SK-N-MC (cell line): ENCODE results near the gene CPT1B.

Experiments used
- EZH2 ChIP-seq: fragments of 200-600 bp; sonication (generic); IDR thresholded peaks from one replicate; pipeline ENCODE4 v1.6.1; 2017; ENCODE audit warnings: antibody characterized with exemption
- FOXP2 ChIP-seq: optimal IDR thresholded peaks from 2 replicates; pipeline ENCODE3; 2011; ENCODE audit warnings: mild to moderate bottlenecking, moderate library complexity; ENCODE audit not compliant: insufficient read depth; ENCODE audit errors: extremely low read length, control extremely low read depth
- POLR2AphosphoS5 ChIP-seq: IDR thresholded peaks from 2 replicates; pipeline ENCODE4 v1.6.1; 2012; ENCODE audit warnings: mild to moderate bottlenecking, low read depth, low read length, borderline replicate concordance

DNA sequence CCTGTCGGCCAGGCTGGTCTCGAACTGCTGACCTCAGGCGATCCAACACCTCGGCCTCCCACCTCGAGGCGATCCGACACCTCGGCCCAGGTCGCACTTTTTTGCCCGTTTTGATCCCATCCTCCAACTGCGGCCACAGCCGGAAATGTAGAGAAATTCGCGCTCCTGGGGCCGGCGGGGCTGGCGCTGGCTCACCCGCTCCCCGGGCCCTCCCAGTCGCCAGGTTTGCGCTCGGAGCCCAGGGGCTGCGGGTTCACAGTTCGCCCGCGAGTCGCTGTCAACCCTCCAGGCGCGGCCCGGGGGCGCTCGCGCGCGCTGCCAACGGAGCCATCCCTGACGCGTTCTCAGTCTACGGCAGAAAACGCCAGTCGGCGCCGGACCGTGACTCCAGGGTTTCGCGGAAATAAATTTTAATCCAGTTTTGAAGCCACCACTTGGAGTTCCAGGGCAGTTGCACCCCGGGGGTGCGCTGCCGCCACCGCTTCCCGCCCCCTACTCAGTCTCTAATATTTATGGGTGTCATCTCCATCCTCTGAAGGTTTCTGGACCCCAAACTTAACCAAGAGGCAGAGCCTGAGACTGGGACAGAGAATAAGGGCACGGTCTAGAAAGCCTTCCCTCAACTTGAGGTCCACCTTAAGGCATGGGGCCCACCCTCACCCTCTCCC lies 34.0 kb downstream of the CPT1B start:
- no peak for TF ChIP-seq EZH2
- TF ChIP-seq POLR2AphosphoS5: no peak
- no peak for TF ChIP-seq FOXP2
